ENCODE results near the gene DRG2. TPM values are rescaled to one million over a fixed set of nuclear protein-coding genes. Genes with fewer than 3 reads are reported as not detected.

Gene DRG2
- total and polyA plus RNA-seq, 2 of the 8 experiments (the other 6 are each of a cell fraction or from before 2014, with no cell fraction given) = 44.6 to 47.8 TPM

DNA sequence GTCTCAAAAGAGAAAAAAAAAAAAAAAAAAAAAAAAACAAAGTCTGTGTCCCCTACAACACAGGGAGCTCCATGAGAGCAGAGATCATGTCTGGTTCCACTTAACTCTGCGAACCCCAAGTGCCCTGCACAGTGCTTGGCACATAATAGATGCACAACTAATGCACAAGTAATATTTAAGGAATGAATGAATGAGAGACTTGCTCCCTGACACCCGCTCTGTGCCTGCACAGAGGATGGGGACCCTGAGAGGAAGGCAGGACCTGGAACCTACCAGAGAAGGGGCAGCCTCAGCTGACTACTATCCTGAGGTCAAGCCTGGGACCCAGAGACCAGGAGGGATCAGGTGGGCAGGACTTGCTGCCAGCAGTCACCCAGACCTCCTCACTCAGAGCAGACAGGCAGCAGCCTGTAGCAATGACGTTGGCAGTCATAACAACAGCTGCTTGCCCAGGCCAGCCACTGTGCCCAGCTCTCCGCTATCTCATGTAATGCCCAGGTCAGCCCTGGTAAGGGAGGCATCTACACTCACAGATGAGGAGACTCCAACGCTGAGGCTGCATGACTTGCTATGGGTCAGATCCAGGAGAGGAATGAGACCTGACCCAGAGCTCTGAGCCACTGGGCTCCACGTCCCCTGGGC lies 23.7 kb downstream of the DRG2 start (continued):
- TF ChIP-seq, protein P1, sequence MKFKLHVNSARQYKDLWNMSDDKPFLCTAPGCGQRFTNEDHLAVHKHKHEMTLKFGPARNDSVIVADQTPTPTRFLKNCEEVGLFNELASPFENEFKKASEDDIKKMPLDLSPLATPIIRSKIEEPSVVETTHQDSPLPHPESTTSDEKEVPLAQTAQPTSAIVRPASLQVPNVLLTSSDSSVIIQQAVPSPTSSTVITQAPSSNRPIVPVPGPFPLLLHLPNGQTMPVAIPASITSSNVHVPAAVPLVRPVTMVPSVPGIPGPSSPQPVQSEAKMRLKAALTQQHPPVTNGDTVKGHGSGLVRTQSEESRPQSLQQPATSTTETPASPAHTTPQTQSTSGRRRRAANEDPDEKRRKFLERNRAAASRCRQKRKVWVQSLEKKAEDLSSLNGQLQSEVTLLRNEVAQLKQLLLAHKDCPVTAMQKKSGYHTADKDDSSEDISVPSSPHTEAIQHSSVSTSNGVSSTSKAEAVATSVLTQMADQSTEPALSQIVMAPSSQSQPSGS (IDR thresholded peaks at IDR 0.05; ENCODE audit: low read length) = no peak
- no peak for TF ChIP-seq RAD21 (IDR thresholded peaks at IDR 0.05 in 1 of 2, conservative IDR thresholded peaks at IDR 0.05 in 1 of 2; ENCODE audit: low read depth in 2 of 2, low read length in 2 of 2)
- TF ChIP-seq POLR2AphosphoS5 (IDR thresholded peaks at IDR 0.05; ENCODE audit: low read depth, low read length) = no peak
- no peak for TF ChIP-seq CHD1 (IDR thresholded peaks at IDR 0.05; ENCODE audit: low read depth, low read length)
- no peak for TF ChIP-seq ASH2L (IDR thresholded peaks at IDR 0.05; ENCODE audit: low read length)
- TF ChIP-seq MAFK (IDR thresholded peaks at IDR 0.05; ENCODE audit: low read depth, low read length) = no peak
- TF ChIP-seq TCF12 (IDR thresholded peaks at IDR 0.05; ENCODE audit: low read depth, low read length) = no peak
